DMS153 (cell line): ENCODE measurements around the gene SLC25A44.

Source experiments
- DNase-seq: peaks from one replicate; lab custom pipeline; 2025; lab: John Stamatoyannopoulos, UW

The SLC25A44 gene

GRCh38 chr1:156193488-156194299 lies at the start of gene SLC25A44:
Gene SLC25A44 (plus strand): TSS chr1:156194104. CDS start chr1:156199848, 5,744 bp downstream.
- peak; percentile 100 for DNase-seq

- DNase-seq = no peak
Measured at GRCh38 chr1:156144742-156145141, 49.2 kb upstream of the SLC25A44 start.

GRCh38 chr1:156145650-156146019 lies 48.3 kb upstream of the SLC25A44 start:
- no peak for DNase-seq

- DNase-seq = peak; percentile 87
Measured at GRCh38 chr1:156146020-156146768, 47.7 kb upstream of the SLC25A44 start.

GRCh38 chr1:156146769-156147405 lies 47.0 kb upstream of the SLC25A44 start:
- DNase-seq = peak; percentile 20

- DNase-seq = no peak
Measured at GRCh38 chr1:156148216-156148615, 45.7 kb upstream of the SLC25A44 start.

GRCh38 chr1:156149374-156150332 lies 44.3 kb upstream of the SLC25A44 start:
- DNase-seq = no peak

GRCh38 chr1:156150333-156151011 lies 43.4 kb upstream of the SLC25A44 start:
- no peak for DNase-seq

GRCh38 chr1:156151093-156151688 lies 42.7 kb upstream of the SLC25A44 start:
- DNase-seq = no peak

- no peak for DNase-seq
Measured at GRCh38 chr1:156152628-156153027, 41.3 kb upstream of the SLC25A44 start.

- DNase-seq = no peak
Measured at GRCh38 chr1:156153362-156153761, 40.5 kb upstream of the SLC25A44 start, which contains the start of gene SEMA4A. Gene SEMA4A (plus strand): TSS chr1:156153585. CDS start chr1:156154579, 994 bp downstream.

- DNase-seq = no peak
Measured at GRCh38 chr1:156154317-156154749, 39.6 kb upstream of the SLC25A44 start.

GRCh38 chr1:156155756-156156510 lies 38.0 kb upstream of the SLC25A44 start:
- no peak for DNase-seq

- no peak for DNase-seq
Measured at GRCh38 chr1:156157506-156157905, 36.4 kb upstream of the SLC25A44 start.

GRCh38 chr1:156157966-156158365 lies 35.9 kb upstream of the SLC25A44 start:
- no peak for DNase-seq

- no peak for DNase-seq
Measured at GRCh38 chr1:156160000-156160742, 33.7 kb upstream of the SLC25A44 start.

- DNase-seq = peak; percentile 56
Measured at GRCh38 chr1:156160743-156161171, 33.1 kb upstream of the SLC25A44 start.

- DNase-seq = no peak
Measured at GRCh38 chr1:156162430-156163037, 31.4 kb upstream of the SLC25A44 start.
